Measurements from ENCODE around the gene MEDAG. TPM values are rescaled to one million over a fixed set of nuclear protein-coding genes. Genes with fewer than 3 reads are reported as not detected.

Gene MEDAG
- total and polyA plus RNA-seq, 2 donors (not counting 3 experiments of a cell fraction or from before 2014, with no cell fraction given): 27.2 TPM

GRCh38 chr13:30972888-30973377 is 66.9 kb downstream of the MEDAG start:
- Histone ChIP-seq H3K27me3 (ENCODE audit: control insufficient read depth in 2 of 2, insufficient read depth in 2 of 2, low read length in 2 of 2) (peaks cover 5 to 9% of the 10 kb centered on the region in 2 experiments), H3K9me1 (replicated peaks; ENCODE audit: control insufficient read depth, extremely low read depth, insufficient read depth, low read length) (no peaks in the 10 kb centered on the region), H3K4me1 (ENCODE audit: control insufficient read depth, extremely low read depth, insufficient read depth, low read length) (peaks cover 3% of the 10 kb centered on the region), H3K79me2 (ENCODE audit: control insufficient read depth, insufficient read depth, low read length) (no peaks in the 10 kb centered on the region), H4K20me1 (replicated peaks; ENCODE audit: control insufficient read depth, extremely low read depth, insufficient read depth, low read length) (no peaks in the 10 kb centered on the region), H3K4me2 (ENCODE audit: insufficient read depth, low read length) (no peak overlapping the region), H3K36me3 (ENCODE audit: control insufficient read depth in 2 of 2, extremely low read depth in 1 of 2, insufficient read depth in 2 of 2, low read length in 2 of 2) (no peaks in the 10 kb centered on the region), H3K27ac (ENCODE audit: insufficient read depth, low read depth, low read length) (no peak overlapping the region), H3K9me3 (replicated peaks; ENCODE audit: control insufficient read depth, insufficient read depth, low read length) (no peaks in the 10 kb centered on the region), H3K4me3 (replicated peaks in 1 of 3; ENCODE audit: insufficient read depth in 1 of 3, low read depth in 1 of 3, low read length in 3 of 3) (no peak overlapping the region), H3K9ac (replicated peaks; ENCODE audit: extremely low read depth, insufficient read depth, low read length) (no peak overlapping the region), H2AFZ (ENCODE audit: low read depth, low read length) (no peak overlapping the region)
- no peak for DNase-seq (ENCODE audit: low read depth, low spot score)
- POLR2A ChIA-PET: no interaction called here
- no peak for FAIRE-seq
- CTCF ChIA-PET: no interaction called here
- dilution Hi-C loops (cut with MboI; ENCODE audit: extremely low pct_ligation_motif_present, low sequenced_read_pairs): no loop called here
- intact Hi-C loops (cut with micrococcal nuclease): no loop called here
- TF ChIP-seq POLR2A (IDR thresholded peaks at IDR 0.05; ENCODE audit: low read depth, low read length): no peak
- TF ChIP-seq POLR2AphosphoS5 (IDR thresholded peaks at IDR 0.05; ENCODE audit: insufficient read depth, low read depth, low read length): no peak
- TF ChIP-seq GATA2 (IDR thresholded peaks at IDR 0.05; ENCODE audit: insufficient read depth, insufficient read length, low read depth, low read length): no peak
- TF ChIP-seq FOS (IDR thresholded peaks at IDR 0.05; ENCODE audit: borderline replicate concordance, insufficient read depth, low read length): no peak
- TF ChIP-seq CTCF (IDR thresholded peaks at IDR 0.05; ENCODE audit: extremely low read depth in 1 of 2, insufficient read depth in 1 of 2, low read depth in 1 of 2, low read length in 2 of 2): no peak
- TF ChIP-seq MAX (IDR thresholded peaks at IDR 0.05; ENCODE audit: insufficient read depth, insufficient read length): no peak
- TF ChIP-seq EZH2 (IDR thresholded peaks at IDR 0.05; ENCODE audit: borderline replicate concordance, low read depth, low read length, severe bottlenecking): no peak
- no peak for TF ChIP-seq MYC (IDR thresholded peaks at IDR 0.05; ENCODE audit: low read depth, low read length)
- no peak for TF ChIP-seq JUN (IDR thresholded peaks at IDR 0.05; ENCODE audit: borderline replicate concordance, insufficient read depth, insufficient read length, low read depth)
- BruUV-seq (replicated peaks): no TSS peak

Data from endothelial cell of umbilical vein (primary cell).